Testis (tissue), 2 donors: ENCODE results near the gene PSMA6.

ENCODE experiments used
- CTCF ChIP-seq, 3 experiments: fragments of 450-650 bp in 2 of 3; fragments of 200-600 bp in 1 of 3; sonication (generic) in 1 of 3; IDR thresholded peaks; one replicate each; pipeline ENCODE4 v1.5.1; 2016 to 2019; ENCODE audit warnings: antibody characterized with exemption in 3 of 3, mild to moderate bottlenecking in 2 of 3, moderate library complexity in 1 of 3
- POLR2A ChIP-seq: fragments of 450-650 bp; IDR thresholded peaks from one replicate; pipeline ENCODE4 v1.6.1; 2017; ENCODE audit warnings: antibody characterized with exemption, mild to moderate bottlenecking, moderate library complexity

- no peak for TF ChIP-seq CTCF (IDR thresholded peaks at IDR 0.05)
- TF ChIP-seq POLR2A, result no peak
Observed at GRCh38 chr14:35339761-35340406, 47.7 kb downstream of the PSMA6 start.
